ENCODE data around the gene B3GNT9.

Gene B3GNT9

GRCh38 chr16:67112591-67113399 is 38.0 kb downstream of the B3GNT9 start:
- no peak for DNase-seq (ENCODE audit: low read depth in 2 of 2)

- no peak for DNase-seq (ENCODE audit: low read depth in 2 of 2)
Observed at GRCh38 chr16:67111951-67112444, 38.8 kb downstream of the B3GNT9 start.

GRCh38 chr16:67109407-67110135 is 41.2 kb downstream of the B3GNT9 start, which contains the start of gene PHAF1:
Gene PHAF1 (plus strand): TSS chr16:67109941. CDS start chr16:67110176, 235 bp downstream.
- DNase-seq (ENCODE audit: low read depth in 2 of 2), result peak; percentile 92 to 95

- no peak for DNase-seq (ENCODE audit: low read depth in 2 of 2)
Observed at GRCh38 chr16:67108931-67109406, 41.8 kb downstream of the B3GNT9 start.

GRCh38 chr16:67108489-67108888 is 42.3 kb downstream of the B3GNT9 start:
- DNase-seq (ENCODE audit: low read depth in 2 of 2), result no peak

- DNase-seq (ENCODE audit: low read depth in 2 of 2), result no peak
Observed at GRCh38 chr16:67105881-67106280, 44.9 kb downstream of the B3GNT9 start.

GRCh38 chr16:67105246-67105645 is 45.6 kb downstream of the B3GNT9 start:
- no peak for DNase-seq (ENCODE audit: low read depth in 2 of 2)

- DNase-seq (ENCODE audit: low read depth in 2 of 2), result no peak
Observed at GRCh38 chr16:67104845-67105244, 46.0 kb downstream of the B3GNT9 start.

- DNase-seq (ENCODE audit: low read depth in 2 of 2), result no peak
Observed at GRCh38 chr16:67104061-67104460, 46.7 kb downstream of the B3GNT9 start.

- DNase-seq (ENCODE audit: low read depth in 2 of 2), result no peak
Observed at GRCh38 chr16:67101311-67102082, 49.3 kb downstream of the B3GNT9 start.

- DNase-seq (ENCODE audit: low read depth in 2 of 2), result no peak
Observed at GRCh38 chr16:67100569-67101310, 50.1 kb downstream of the B3GNT9 start.

- no peak for DNase-seq (ENCODE audit: low read depth in 2 of 2)
Observed at GRCh38 chr16:67098599-67098998, 52.2 kb downstream of the B3GNT9 start.
